Esophagus muscularis mucosa (tissue), 4 donors: Measurements from ENCODE around the gene UBE3D. TPM values are rescaled to one million over a fixed set of nuclear protein-coding genes. Genes with fewer than 3 reads are reported as not detected.

Source experiments
- DNase-seq: peaks from one replicate; pipeline ENCODE4 v3.0.0-alpha.2; 2017; ENCODE audit errors: extremely low spot score
- H3K27ac ChIP-seq, 4 donors: fragments of 200-600 bp; sonication (generic); replicated peaks in 1 of 4; 1 replicate in 3 of 4; 2 replicates in 1 of 4; pipeline ENCODE4 v1.5.1; 2016 to 2019; ENCODE audit warnings: mild to moderate bottlenecking in 1 of 4
- H3K27me3 ChIP-seq, 4 donors: fragments of 200-600 bp; sonication (generic); one replicate each; pipeline versions ENCODE4 v1.5.1 to v1.6.0; 2016 to 2019
- H3K36me3 ChIP-seq, 4 donors: fragments of 200-600 bp; sonication (generic); one replicate each; pipeline ENCODE4 v1.5.1; 2016 to 2019
- H3K4me1 ChIP-seq, 4 donors: fragments of 200-600 bp; sonication (generic); one replicate each; pipeline ENCODE4 v1.5.1; 2016 to 2019
- H3K4me3 ChIP-seq, 4 donors: fragments of 200-600 bp; sonication (generic); 1 replicate in 2 of 4; 2 replicates in 2 of 4; pipeline ENCODE4 v1.5.1; 2016 to 2019; ENCODE audit warnings: mild to moderate bottlenecking in 4 of 4, moderate library complexity in 1 of 4
- H3K9me3 ChIP-seq, 4 donors: fragments of 200-600 bp; sonication (generic); 1 replicate in 3 of 4; 2 replicates in 1 of 4; pipeline ENCODE4 v1.5.1; 2016 to 2019
- CTCF ChIP-seq, 3 experiments: fragments of 200-600 bp in 2 of 3; fragments of 450-650 bp in 1 of 3; sonication (generic) in 2 of 3; IDR thresholded peaks; one replicate each; pipeline ENCODE4 v1.5.1; 2017 to 2019; ENCODE audit warnings: antibody characterized with exemption in 3 of 3, mild to moderate bottlenecking in 2 of 3, moderate library complexity in 1 of 3
- EP300 ChIP-seq: sonication (generic); formaldehyde crosslinking; IDR thresholded peaks from one replicate; pipeline ENCODE4 v1.6.1; 2017; ENCODE audit warnings: antibody characterized with exemption
- POLR2A ChIP-seq: fragments of 450-650 bp; IDR thresholded peaks from one replicate; pipeline ENCODE4 v1.6.1; 2017; ENCODE audit warnings: antibody characterized with exemption, moderate library complexity, mild to moderate bottlenecking, low read depth
- POLR2AphosphoS5 ChIP-seq, 2 donors: sonication (generic); formaldehyde crosslinking; IDR thresholded peaks; one replicate each; pipeline ENCODE4 v1.6.1; 2017; ENCODE audit warnings: antibody characterized with exemption in 2 of 2
- WGBS: methylation state at CpG from one replicate; pipeline ENCODE4 v1.1.5; 2018; 5-methylcytosine and 5-hydroxymethylcytosine counted together
- intact Hi-C: fragments of 100-400 bp; cut with DNase I; formaldehyde crosslinking; loops from one replicate; pipeline ENCODE4 v1.15.1; 2023
- total RNA-seq, 4 donors: library from RNA; depleted of rRNA; stranded (reverse); fragments of >200 nt; gene quantifications; one replicate each; pipeline versions ENCODE4 v1.1.0 to v1.2.1, GENCODE V29; 2016

The UBE3D gene
- total RNA-seq, 4 donors from 2014 or later = 5.3 to 10.0 (median 6.4) TPM

- intact Hi-C loops = loop anchor here (10.0 kb wide), 1 partner anchor 134 kb away; the partner anchor contains the start of genes PGM3 and RWDD2A
- TF ChIP-seq POLR2AphosphoS5 (IDR thresholded peaks at IDR 0.05) = no peak
- TF ChIP-seq CTCF (IDR thresholded peaks at IDR 0.05) = no peak
- TF ChIP-seq EP300 = no peak
- TF ChIP-seq POLR2A = no peak
- DNase-seq = no peak
Measured at GRCh38 chr6:83061190-83061589, 4.5 kb downstream of the UBE3D start.

GRCh38 chr6:83057705-83058321 lies 7.8 kb downstream of the UBE3D start:
- H3K27ac ChIP-seq = no peak overlapping the region
- no peaks in the 10 kb centered on the region for H3K27me3 ChIP-seq
- no peak for DNase-seq
- no peak for TF ChIP-seq POLR2AphosphoS5 (IDR thresholded peaks at IDR 0.05)
- peak; percentile 82 to 84 (median 83) for TF ChIP-seq CTCF (IDR thresholded peaks at IDR 0.05)
- peaks cover 0 to 36% (median 18%) of the 10 kb centered on the region in 4 donors for H3K4me1 ChIP-seq
- no peak overlapping the region for H3K4me3 ChIP-seq
- WGBS = 19% methylated on average over 4 of the region's 4 CpGs
- intact Hi-C loops = loop anchor here (2.0 to 10.0 kb wide), 3 partner anchors 443 to 805 kb away; partner anchors contain the start of gene TPBG
- H3K36me3 ChIP-seq = peaks cover 0 to 4% (median 0%) of the 10 kb centered on the region in 4 donors
- H3K9me3 ChIP-seq = no peaks in the 10 kb centered on the region

More at GRCh38 chr6:83061190-83061589, 4.5 kb downstream of the UBE3D start:
- Histone ChIP-seq H3K27ac (no peak overlapping the region), H3K27me3 (no peaks in the 10 kb centered on the region), H3K36me3 (no peaks in the 10 kb centered on the region), H3K4me3 (no peak overlapping the region), H3K4me1 (peaks cover 6 to 29% (median 16%) of the 10 kb centered on the region in 4 donors), H3K9me3 (no peaks in the 10 kb centered on the region)

GRCh38 chr6:83055366-83055964 lies 10.2 kb downstream of the UBE3D start:
- H3K4me3 ChIP-seq = peak overlapping the region in 1 of 4 donors; percentile 12

GRCh38 chr6:83053678-83054077 lies 12.0 kb downstream of the UBE3D start:
- WGBS = 71% methylated on average over 3 of the region's 3 CpGs
- no peak for DNase-seq
- Histone ChIP-seq H3K4me1 (peaks cover 0 to 53% (median 31%) of the 10 kb centered on the region in 4 donors), H3K36me3 (peaks cover 0 to 4% (median 0%) of the 10 kb centered on the region in 4 donors), H3K27ac (peak overlapping the region in 1 of 4 donors; percentile 11), H3K27me3 (no peaks in the 10 kb centered on the region), H3K9me3 (no peaks in the 10 kb centered on the region), H3K4me3 (no peak overlapping the region)
- intact Hi-C loops = loop anchor here (2.0 to 10.0 kb wide), 3 partner anchors 439 to 783 kb away; partner anchors contain the start of gene TPBG
- no peak for TF ChIP-seq CTCF (IDR thresholded peaks at IDR 0.05)
- TF ChIP-seq POLR2A = no peak
- no peak for TF ChIP-seq POLR2AphosphoS5 (IDR thresholded peaks at IDR 0.05)

More at GRCh38 chr6:83055366-83055964, 10.2 kb downstream of the UBE3D start:
- no peak overlapping the region for H3K27ac ChIP-seq
- 17% methylated on average over 6 of the region's 6 CpGs for WGBS
- TF ChIP-seq CTCF (IDR thresholded peaks at IDR 0.05) (peak; percentile 89 to 94 (median 90)), POLR2A (no peak)
- no peak for DNase-seq
- peaks cover 0 to 4% (median 0%) of the 10 kb centered on the region in 4 donors for H3K36me3 ChIP-seq
- peaks cover 0 to 53% (median 31%) of the 10 kb centered on the region in 4 donors for H3K4me1 ChIP-seq
- no peaks in the 10 kb centered on the region for H3K27me3 ChIP-seq
- intact Hi-C loops = loop anchor here (2.0 to 10.0 kb wide), 3 partner anchors 441 to 785 kb away; partner anchors contain the start of gene TPBG
- no peaks in the 10 kb centered on the region for H3K9me3 ChIP-seq
